H1 (cell line): Measurements from ENCODE around the gene LRRC27. TPM values are rescaled to one million over a fixed set of nuclear protein-coding genes. Genes with fewer than 3 reads are reported as not detected.

Source experiments
- ASH2L ChIP-seq: fragments of 200-600, 300-600 bp; sonication (generic); IDR thresholded peaks from one replicate; pipeline ENCODE4 v1.7.1; 2017; ENCODE audit warnings: low read length
- ATF3 ChIP-seq: IDR thresholded peaks from 2 replicates; pipeline ENCODE4 v1.6.1; 2011; ENCODE audit warnings: low read depth, mild to moderate bottlenecking, low read length; ENCODE audit not compliant: insufficient read depth
- BCL11A ChIP-seq, 2 experiments: IDR thresholded peaks; one replicate each; pipeline ENCODE4 v1.6.1; 2011; ENCODE audit warnings: low read depth in 2 of 2, low read length in 2 of 2, mild to moderate bottlenecking in 2 of 2
- CTBP2 ChIP-seq: IDR thresholded peaks from 2 replicates; pipeline ENCODE4 v1.7.0; 2011; ENCODE audit warnings: borderline replicate concordance, mild to moderate bottlenecking, moderate library complexity, mixed read lengths, low read length; ENCODE audit not compliant: insufficient read depth, insufficient read length
- EGR1 ChIP-seq: IDR thresholded peaks from 2 replicates; pipeline ENCODE4 v1.6.1; 2011; ENCODE audit warnings: low read depth, low read length, borderline replicate concordance
- FOSL1 ChIP-seq: IDR thresholded peaks from 2 replicates; pipeline ENCODE4 v1.6.1; 2011; ENCODE audit warnings: mild to moderate bottlenecking, low read depth, low read length, moderate library complexity; ENCODE audit not compliant: insufficient read depth
- GTF2F1 ChIP-seq: IDR thresholded peaks from 2 replicates; pipeline ENCODE4 v1.6.1; 2012; ENCODE audit warnings: low read depth, low read length, improper control_type of control experiment, borderline replicate concordance
- JUN ChIP-seq: IDR thresholded peaks from 2 replicates; pipeline ENCODE4 v1.6.1; 2011; ENCODE audit warnings: low read depth, mild to moderate bottlenecking, improper control_type of control experiment, low read length
- KDM1A ChIP-seq: fragments of 200-600, 300-600 bp; sonication (generic); IDR thresholded peaks from 2 replicates; pipeline ENCODE4 v1.7.1; 2016; ENCODE audit warnings: mild to moderate bottlenecking, low read length, borderline replicate concordance
- MAX ChIP-seq: IDR thresholded peaks from 2 replicates; pipeline ENCODE4 v1.6.1; 2012; ENCODE audit warnings: inconsistent platforms
- POLR2AphosphoS5 ChIP-seq: IDR thresholded peaks from 2 replicates; pipeline ENCODE4 v1.6.1; 2011; ENCODE audit warnings: low read depth, low read length
- RBBP5 ChIP-seq: IDR thresholded peaks from 2 replicates; pipeline ENCODE4 v1.7.1; 2012; ENCODE audit warnings: low read depth, mild to moderate bottlenecking, inconsistent platforms, low read length, moderate library complexity, borderline replicate concordance
- RFX5 ChIP-seq: IDR thresholded peaks from 2 replicates; pipeline ENCODE4 v1.6.1; 2011; ENCODE audit warnings: low read depth, low read length, improper control_type of control experiment, borderline replicate concordance
- RNF2 ChIP-seq: fragments of 200-900, 300-1000 bp; sonication (generic); IDR thresholded peaks from 2 replicates; pipeline ENCODE4 v1.7.1; 2016; ENCODE audit warnings: borderline replicate concordance, low read depth, mild to moderate bottlenecking, antibody characterized with exemption, low read length; ENCODE audit not compliant: poor library complexity, severe bottlenecking; ENCODE audit errors: missing control alignments
- RXRA ChIP-seq: IDR thresholded peaks from 2 replicates; pipeline ENCODE4 v1.6.1; 2011; ENCODE audit warnings: low read depth, mild to moderate bottlenecking, low read length, moderate library complexity; ENCODE audit not compliant: insufficient read depth
- SIN3A ChIP-seq, 2 experiments: IDR thresholded peaks in 1 of 2; conservative IDR thresholded peaks in 1 of 2; 2 replicates each; pipeline ENCODE4 v1.6.1; 2011 to 2012; ENCODE audit warnings: low read length in 2 of 2, improper control_type of control experiment in 1 of 2, low read depth in 1 of 2, mild to moderate bottlenecking in 1 of 2
- SIX5 ChIP-seq: IDR thresholded peaks from 2 replicates; pipeline ENCODE4 v1.6.1; 2011; ENCODE audit warnings: mild to moderate bottlenecking, low read depth, low read length
- SRF ChIP-seq: IDR thresholded peaks from 2 replicates; pipeline ENCODE4 v1.6.1; 2011; ENCODE audit warnings: mild to moderate bottlenecking, low read depth, low read length, moderate library complexity
- TAF7 ChIP-seq: optimal IDR thresholded peaks from 2 replicates; pipeline ENCODE3; 2011; ENCODE audit warnings: low read depth, mild to moderate bottlenecking, inconsistent platforms, low read length, moderate library complexity, borderline replicate concordance
- TCF12 ChIP-seq: IDR thresholded peaks from 2 replicates; pipeline ENCODE4 v1.6.1; 2011; ENCODE audit warnings: low read depth, mild to moderate bottlenecking, low read length
- YY1 ChIP-seq: IDR thresholded peaks from 2 replicates; pipeline ENCODE4 v1.6.1; 2011; ENCODE audit warnings: low read depth, mild to moderate bottlenecking, low read length
- ZNF274 ChIP-seq: IDR thresholded peaks from 2 replicates; pipeline ENCODE4 v1.7.0; 2012; ENCODE audit warnings: low read length, borderline replicate concordance; ENCODE audit errors: extremely low read depth
- polyA plus RNA-seq, 7 experiments: library from polyadenylated mRNA; depleted of rRNA in 3 of 7; stranded (reverse) in 5 of 7; unstranded in 2 of 7; fragments of >200 nt in 5 of 7; fragments of 200-250 nt in 2 of 7; gene quantifications; 1 replicate in 5 of 7; 2 replicates in 1 of 7; 4 replicates in 1 of 7; pipeline versions ENCODE4 v1.2.1 to v1.2.3, GENCODE V29; 2011 to 2013; ENCODE audit warnings: missing spikeins in 2 of 7, mixed read lengths in 2 of 7
- total RNA-seq: library from RNA; stranded (reverse); fragmentation: NEBNext Ultra II Directional; extraction: Animal tissue kit (Norgen Biotek cat#: 25700); gene quantifications from 2 replicates; pipeline ENCODE4 v1.2.1, GENCODE V29; 2021

Gene LRRC27
- total and polyA plus RNA-seq, 2 of the 8 experiments (the other 6 are each of a cell fraction or from before 2014, with no cell fraction given): 1.2 to 3.8 TPM

GRCh38 chr10:132331601-132332432, at the start of gene LRRC27 (continued):
- no peak for TF ChIP-seq ATF3
- no peak for TF ChIP-seq SRF
- TF ChIP-seq ASH2L: peak; percentile 41
- TF ChIP-seq SIN3A (conservative IDR thresholded peaks at IDR 0.05 in 1 of 2, IDR thresholded peaks at IDR 0.05 in 1 of 2; ENCODE audit: low read depth in 1 of 2, low read length in 2 of 2): peak in 1 of 2 experiments; percentile 88; a peak in 2 of 4 replicates
- peak; percentile 88 for TF ChIP-seq YY1
- no peak for TF ChIP-seq RXRA
- no peak for TF ChIP-seq BCL11A (IDR thresholded peaks at IDR 0.05; ENCODE audit: low read depth in 2 of 2, low read length in 2 of 2)
- no peak for TF ChIP-seq CTBP2
- TF ChIP-seq KDM1A: no peak
- TF ChIP-seq TAF7: no peak
- TF ChIP-seq MAX: peak; percentile 97
- TF ChIP-seq GTF2F1: no peak
- TF ChIP-seq TCF12: no peak
- no peak for TF ChIP-seq ZNF274
- no peak for TF ChIP-seq JUN
- TF ChIP-seq RNF2: no peak
- peak; percentile 44; the same call in 1 of the 2 replicates for TF ChIP-seq POLR2AphosphoS5
- TF ChIP-seq FOSL1: no peak
- TF ChIP-seq RFX5: no peak
- no peak for TF ChIP-seq SIX5
- peak; percentile 97 for TF ChIP-seq EGR1
- TF ChIP-seq RBBP5: peak; percentile 65; the same call in 1 of the 2 replicates
